Ascending aorta (tissue), 2 donors: ENCODE measurements around the gene RHBDD2. TPM values are rescaled to one million over a fixed set of nuclear protein-coding genes. Genes with fewer than 3 reads are reported as not detected.
"Not testable (repeated sequence)": the region's sequence is repeated elsewhere in the genome, so short reads cannot be mapped to it uniquely, and the experiment has no call there.

ENCODE experiments used
- DNase-seq, 2 donors: peaks; one replicate each; pipeline ENCODE4 v3.0.0-alpha.2; 2019; ENCODE audit warnings: low spot score in 2 of 2
- H3K27ac ChIP-seq, 2 donors: fragments of 200-600 bp; sonication (generic); one replicate each; pipeline ENCODE4 v1.5.1; 2016 to 2017; ENCODE audit warnings: mild to moderate bottlenecking in 1 of 2
- H3K27me3 ChIP-seq: fragments of 200-600 bp; sonication (generic); one replicate; pipeline ENCODE4 v1.5.1; 2017
- H3K36me3 ChIP-seq, 2 donors: fragments of 200-600 bp; sonication (generic); one replicate each; pipeline ENCODE4 v1.5.1; 2016
- H3K4me1 ChIP-seq, 2 donors: fragments of 200-600 bp; sonication (generic); one replicate each; pipeline ENCODE4 v1.5.1; 2016 to 2017; ENCODE audit warnings: mild to moderate bottlenecking in 1 of 2
- H3K4me3 ChIP-seq, 2 donors: fragments of 200-600 bp; sonication (generic); one replicate each; pipeline ENCODE4 v1.5.1; 2016 to 2017; ENCODE audit warnings: mild to moderate bottlenecking in 1 of 2
- H3K9me3 ChIP-seq, 2 donors: fragments of 200-600 bp; sonication (generic); one replicate each; pipeline ENCODE4 v1.5.1; 2016
- intact Hi-C: fragments of 100-400 bp; cut with DNase I; formaldehyde crosslinking; loops from one replicate; pipeline ENCODE4 v1.15.1; 2023
- total RNA-seq: library from RNA; depleted of rRNA; stranded (reverse); fragments of >200 nt; gene quantifications from one replicate; pipeline ENCODE4 v1.1.0, GENCODE V29; 2016
- TF ChIP-seq, protein P1 (sequence below), 3 experiments: fragments of 200-600 bp in 2 of 3; fragments of 450-650 bp in 1 of 3; sonication (generic) in 2 of 3; IDR thresholded peaks; one replicate each; pipeline ENCODE4 v1.5.1; 2016 to 2019; ENCODE audit warnings: antibody characterized with exemption in 3 of 3, mild to moderate bottlenecking in 1 of 3, moderate library complexity in 1 of 3

Gene RHBDD2
- total RNA-seq, 1 donor from 2014 or later, result 51.7 TPM

DNA sequence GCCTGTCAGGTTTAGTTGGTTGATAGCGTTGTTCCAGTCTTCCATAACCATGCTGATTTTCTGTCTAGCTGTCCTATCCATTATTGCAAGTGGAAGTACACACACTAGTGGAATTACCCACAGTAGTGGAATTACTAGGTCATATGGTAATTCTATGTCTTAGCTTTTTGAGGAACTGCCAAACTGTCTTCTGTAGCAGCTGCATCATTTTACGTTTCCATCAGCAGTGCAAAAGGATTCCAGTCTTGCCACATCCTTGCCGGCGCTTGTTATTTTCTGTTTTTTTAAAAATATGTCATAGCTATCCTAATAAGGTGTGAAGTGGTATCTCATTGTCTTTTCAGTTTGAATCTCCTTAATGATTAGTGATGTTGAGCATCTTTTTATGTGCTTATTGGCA is 17.2 kb upstream of the RHBDD2 start:
- TF ChIP-seq, protein P1, sequence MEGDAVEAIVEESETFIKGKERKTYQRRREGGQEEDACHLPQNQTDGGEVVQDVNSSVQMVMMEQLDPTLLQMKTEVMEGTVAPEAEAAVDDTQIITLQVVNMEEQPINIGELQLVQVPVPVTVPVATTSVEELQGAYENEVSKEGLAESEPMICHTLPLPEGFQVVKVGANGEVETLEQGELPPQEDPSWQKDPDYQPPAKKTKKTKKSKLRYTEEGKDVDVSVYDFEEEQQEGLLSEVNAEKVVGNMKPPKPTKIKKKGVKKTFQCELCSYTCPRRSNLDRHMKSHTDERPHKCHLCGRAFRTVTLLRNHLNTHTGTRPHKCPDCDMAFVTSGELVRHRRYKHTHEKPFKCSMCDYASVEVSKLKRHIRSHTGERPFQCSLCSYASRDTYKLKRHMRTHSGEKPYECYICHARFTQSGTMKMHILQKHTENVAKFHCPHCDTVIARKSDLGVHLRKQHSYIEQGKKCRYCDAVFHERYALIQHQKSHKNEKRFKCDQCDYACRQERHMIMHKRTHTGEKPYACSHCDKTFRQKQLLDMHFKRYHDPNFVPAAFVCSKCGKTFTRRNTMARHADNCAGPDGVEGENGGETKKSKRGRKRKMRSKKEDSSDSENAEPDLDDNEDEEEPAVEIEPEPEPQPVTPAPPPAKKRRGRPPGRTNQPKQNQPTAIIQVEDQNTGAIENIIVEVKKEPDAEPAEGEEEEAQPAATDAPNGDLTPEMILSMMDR (IDR thresholded peaks at IDR 0.05), result no peak
- no peaks in the 10 kb centered on the region for H3K9me3 ChIP-seq
- intact Hi-C loops, result no loop called here
- H3K27me3 ChIP-seq, result no peaks in the 10 kb centered on the region
- H3K4me1 ChIP-seq, result peaks cover 0 to 4% of the 10 kb centered on the region in 2 donors
- no peak for DNase-seq
- no peaks in the 10 kb centered on the region for H3K36me3 ChIP-seq
- H3K27ac ChIP-seq, result no peak overlapping the region
- H3K4me3 ChIP-seq, result no peak overlapping the region

DNA sequence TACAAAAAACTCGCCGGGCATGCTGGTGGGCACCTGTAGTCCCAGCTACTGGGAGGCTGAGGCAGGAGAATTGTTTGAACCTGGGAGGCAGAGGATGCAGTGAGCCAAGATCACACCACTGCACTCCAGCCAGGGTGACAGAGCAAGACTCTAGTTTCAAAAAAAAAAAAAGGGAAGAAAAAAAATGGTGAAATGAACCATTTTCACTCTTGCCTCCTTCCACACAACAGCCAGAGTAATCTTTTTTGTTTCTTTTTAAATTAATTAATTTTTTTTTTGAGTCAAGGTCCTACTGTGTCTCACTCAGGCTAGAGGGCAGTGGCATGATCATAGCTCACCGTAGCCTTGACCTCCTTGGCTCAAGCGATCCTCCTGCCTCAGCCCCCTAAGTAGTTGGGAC is 14.6 kb upstream of the RHBDD2 start:
- H3K9me3 ChIP-seq, intact Hi-C loops, H3K36me3 ChIP-seq, H3K27ac ChIP-seq, H3K27me3 ChIP-seq, H3K4me3 ChIP-seq, H3K4me1 ChIP-seq, DNase-seq: not testable (repeated sequence)

DNA sequence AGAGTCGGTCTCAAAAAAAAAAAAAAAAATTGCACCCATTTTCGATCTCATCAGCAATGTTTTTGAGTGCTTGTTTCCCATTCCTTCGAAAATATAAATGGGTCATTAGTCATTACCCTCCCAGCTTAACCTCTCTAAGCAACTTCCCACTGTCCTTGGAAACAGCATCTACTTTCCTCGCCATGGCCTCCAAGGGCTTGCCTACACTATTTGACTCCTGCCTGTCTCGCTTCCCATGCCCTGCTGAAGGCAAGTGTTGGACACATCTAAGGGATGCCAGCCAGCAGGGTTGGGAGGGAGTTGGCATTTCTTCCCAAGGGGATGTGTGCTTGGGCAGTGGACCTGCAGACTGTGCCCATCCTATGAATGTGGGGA is 12.7 kb upstream of the RHBDD2 start:
- no peaks in the 10 kb centered on the region for H3K36me3 ChIP-seq
- no peak for DNase-seq
- intact Hi-C loops, result loop anchor here (1.0 kb wide), 1 partner anchor 154 kb away; no protein-coding TSS in a partner anchor
- no peaks in the 10 kb centered on the region for H3K27me3 ChIP-seq
- no peak overlapping the region for H3K4me3 ChIP-seq
- H3K27ac ChIP-seq, result no peak overlapping the region
- H3K9me3 ChIP-seq, result no peaks in the 10 kb centered on the region
- TF ChIP-seq, protein P1 (IDR thresholded peaks at IDR 0.05), result no peak
- peaks cover 0 to 6% of the 10 kb centered on the region in 2 donors for H3K4me1 ChIP-seq

DNA sequence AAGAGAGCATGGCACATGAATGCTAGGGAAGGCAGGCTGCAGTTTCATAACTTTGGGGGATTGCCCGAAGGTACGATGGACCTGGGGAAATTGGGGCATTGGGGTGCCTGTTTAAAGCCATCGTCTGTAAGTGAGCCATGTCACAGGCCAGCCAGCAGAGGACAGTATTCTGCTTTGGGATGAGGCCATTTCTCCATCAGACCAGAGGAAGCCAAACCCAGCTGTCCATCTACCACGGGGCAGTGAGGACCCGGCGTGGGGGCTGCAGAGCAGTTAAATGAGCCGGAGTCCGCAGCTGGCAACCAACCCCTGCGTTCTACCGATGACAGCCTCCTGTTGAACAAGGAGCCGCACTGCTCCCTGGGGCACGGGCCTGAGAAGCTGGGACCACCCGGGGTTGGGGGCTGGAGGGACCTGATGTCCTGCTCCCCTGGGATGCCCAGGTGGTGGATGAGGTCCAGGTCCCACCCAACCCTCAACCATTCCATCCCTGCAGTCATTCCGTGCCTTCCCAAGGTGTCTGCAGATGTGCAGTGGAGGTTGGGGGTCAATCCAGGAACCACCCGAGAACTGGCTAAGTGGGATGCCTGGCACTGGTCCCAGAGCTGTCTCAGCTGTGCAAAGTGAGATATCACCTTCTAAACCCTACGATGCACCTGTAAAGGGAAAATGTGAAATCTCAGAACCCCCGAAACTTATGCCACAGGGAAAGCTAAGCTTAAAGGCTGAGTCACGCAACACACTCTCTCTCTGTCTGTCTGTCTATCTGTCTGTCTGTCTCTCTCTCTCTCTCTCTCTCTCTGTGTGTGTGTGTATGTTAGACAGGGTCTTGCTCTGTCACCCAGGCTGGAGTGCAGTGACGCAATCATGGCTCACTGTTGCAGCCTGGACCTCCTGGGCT is 12.1 kb upstream of the RHBDD2 start:
- H3K4me1 ChIP-seq, result peaks cover 0 to 6% of the 10 kb centered on the region in 2 donors
- peak in 1 of 2 donors; percentile 74 for DNase-seq
- no peak overlapping the region for H3K27ac ChIP-seq
- H3K4me3 ChIP-seq, result no peak overlapping the region
- TF ChIP-seq, protein P1 (IDR thresholded peaks at IDR 0.05), result peak; percentile 87 to 94 (median 90)
- intact Hi-C loops, result loop anchor here (1.0 kb wide), 1 partner anchor 154 kb away; no protein-coding TSS in a partner anchor
- H3K27me3 ChIP-seq, result no peaks in the 10 kb centered on the region
- H3K36me3 ChIP-seq, result no peaks in the 10 kb centered on the region
- no peaks in the 10 kb centered on the region for H3K9me3 ChIP-seq

DNA sequence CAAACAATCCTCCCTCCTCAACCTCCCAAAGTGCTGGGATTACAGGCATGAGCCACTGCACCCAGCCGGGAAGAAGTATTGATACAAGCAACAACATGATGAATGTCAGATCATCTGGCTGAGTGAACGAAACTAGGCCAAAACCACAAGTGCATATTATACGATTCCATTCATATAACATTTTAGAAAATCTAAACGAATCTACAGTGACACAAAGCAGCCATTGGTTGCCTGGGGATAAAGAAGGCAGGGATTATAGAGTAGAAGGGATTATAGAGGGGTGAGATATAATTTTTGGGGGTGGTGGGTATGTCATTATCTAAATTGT is 11.5 kb upstream of the RHBDD2 start:
- TF ChIP-seq, protein P1 (IDR thresholded peaks at IDR 0.05), result no peak
- Histone ChIP-seq H3K4me3 (no peak overlapping the region), H3K9me3 (no peaks in the 10 kb centered on the region), H3K27ac (no peak overlapping the region), H3K4me1 (peaks cover 0 to 6% of the 10 kb centered on the region in 2 donors), H3K36me3 (no peaks in the 10 kb centered on the region), H3K27me3 (no peaks in the 10 kb centered on the region)
- intact Hi-C loops, result no loop called here
- DNase-seq, result no peak

DNA sequence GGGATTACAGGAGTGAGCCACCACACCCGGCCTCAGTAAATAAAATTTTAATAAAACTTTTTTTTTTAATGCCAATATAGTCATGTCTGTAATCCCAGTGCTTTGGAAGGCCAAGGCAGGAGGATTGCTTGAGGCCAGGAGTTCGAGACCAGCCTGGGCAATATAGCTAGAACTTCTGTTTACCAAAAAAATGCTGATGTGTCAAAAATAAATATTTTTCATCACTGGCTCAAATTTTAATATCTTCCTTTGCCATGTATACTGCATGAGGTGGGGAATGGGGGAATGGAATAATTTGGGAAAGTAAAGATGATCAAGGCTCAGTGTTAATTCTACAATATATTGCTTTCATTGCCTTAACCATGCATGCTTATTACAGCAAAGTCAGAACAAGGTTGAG is 10.7 kb upstream of the RHBDD2 start:
- Histone ChIP-seq H3K36me3 (no peaks in the 10 kb centered on the region), H3K27me3 (no peaks in the 10 kb centered on the region), H3K4me1 (peaks cover 0 to 6% of the 10 kb centered on the region in 2 donors), H3K27ac (no peak overlapping the region), H3K9me3 (no peaks in the 10 kb centered on the region), H3K4me3 (no peak overlapping the region)
- TF ChIP-seq, protein P1 (IDR thresholded peaks at IDR 0.05), result no peak
- intact Hi-C loops, result no loop called here
- no peak for DNase-seq
